Measurements from ENCODE around the gene SLC4A9.
A peak's percentile ranks its signal among the peaks of the same experiment; 100 is the strongest.

Gene SLC4A9

DNA sequence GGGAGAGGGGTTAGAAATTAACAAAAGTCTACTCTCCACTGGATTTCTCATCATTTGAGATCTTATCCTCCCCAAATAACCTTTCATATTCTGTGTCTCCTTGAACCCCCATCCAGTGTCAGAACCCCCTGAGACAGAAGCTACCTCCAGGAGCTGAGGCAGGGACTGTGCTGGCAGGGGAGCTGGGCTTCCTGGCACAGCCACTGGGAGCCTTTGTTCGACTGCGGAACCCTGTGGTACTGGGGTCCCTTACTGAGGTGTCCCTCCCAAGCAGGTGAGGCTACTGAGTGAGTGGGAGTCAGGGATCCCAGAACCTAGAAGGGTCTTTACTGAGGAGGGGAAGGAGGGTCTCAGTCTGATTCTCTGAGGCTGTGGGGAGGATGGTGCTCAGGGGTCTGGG lies 1.9 kb downstream of the SLC4A9 start:
- DNase-seq (ENCODE audit: low read depth): no peak
- TF ChIP-seq, protein P1, sequence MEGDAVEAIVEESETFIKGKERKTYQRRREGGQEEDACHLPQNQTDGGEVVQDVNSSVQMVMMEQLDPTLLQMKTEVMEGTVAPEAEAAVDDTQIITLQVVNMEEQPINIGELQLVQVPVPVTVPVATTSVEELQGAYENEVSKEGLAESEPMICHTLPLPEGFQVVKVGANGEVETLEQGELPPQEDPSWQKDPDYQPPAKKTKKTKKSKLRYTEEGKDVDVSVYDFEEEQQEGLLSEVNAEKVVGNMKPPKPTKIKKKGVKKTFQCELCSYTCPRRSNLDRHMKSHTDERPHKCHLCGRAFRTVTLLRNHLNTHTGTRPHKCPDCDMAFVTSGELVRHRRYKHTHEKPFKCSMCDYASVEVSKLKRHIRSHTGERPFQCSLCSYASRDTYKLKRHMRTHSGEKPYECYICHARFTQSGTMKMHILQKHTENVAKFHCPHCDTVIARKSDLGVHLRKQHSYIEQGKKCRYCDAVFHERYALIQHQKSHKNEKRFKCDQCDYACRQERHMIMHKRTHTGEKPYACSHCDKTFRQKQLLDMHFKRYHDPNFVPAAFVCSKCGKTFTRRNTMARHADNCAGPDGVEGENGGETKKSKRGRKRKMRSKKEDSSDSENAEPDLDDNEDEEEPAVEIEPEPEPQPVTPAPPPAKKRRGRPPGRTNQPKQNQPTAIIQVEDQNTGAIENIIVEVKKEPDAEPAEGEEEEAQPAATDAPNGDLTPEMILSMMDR (conservative IDR thresholded peaks at IDR 0.05; ENCODE audit: low read depth, low read length): no peak
- H3K4me3 ChIP-seq (ENCODE audit: low read length): no peak overlapping the region

GRCh38 chr5:140362311-140362710 lies 2.3 kb downstream of the SLC4A9 start:
- H3K4me3 ChIP-seq (ENCODE audit: low read length): no peak overlapping the region
- TF ChIP-seq, protein P1 (conservative IDR thresholded peaks at IDR 0.05; ENCODE audit: low read depth, low read length): no peak
- no peak for DNase-seq (ENCODE audit: low read depth)

- TF ChIP-seq, protein P1 (conservative IDR thresholded peaks at IDR 0.05; ENCODE audit: low read depth, low read length): peak; percentile 97
- peak overlapping the region; percentile 41 for H3K4me3 ChIP-seq (ENCODE audit: low read length)
- DNase-seq (ENCODE audit: low read depth): no peak
Measured at GRCh38 chr5:140362875-140363630, 3.1 kb downstream of the SLC4A9 start.

DNA sequence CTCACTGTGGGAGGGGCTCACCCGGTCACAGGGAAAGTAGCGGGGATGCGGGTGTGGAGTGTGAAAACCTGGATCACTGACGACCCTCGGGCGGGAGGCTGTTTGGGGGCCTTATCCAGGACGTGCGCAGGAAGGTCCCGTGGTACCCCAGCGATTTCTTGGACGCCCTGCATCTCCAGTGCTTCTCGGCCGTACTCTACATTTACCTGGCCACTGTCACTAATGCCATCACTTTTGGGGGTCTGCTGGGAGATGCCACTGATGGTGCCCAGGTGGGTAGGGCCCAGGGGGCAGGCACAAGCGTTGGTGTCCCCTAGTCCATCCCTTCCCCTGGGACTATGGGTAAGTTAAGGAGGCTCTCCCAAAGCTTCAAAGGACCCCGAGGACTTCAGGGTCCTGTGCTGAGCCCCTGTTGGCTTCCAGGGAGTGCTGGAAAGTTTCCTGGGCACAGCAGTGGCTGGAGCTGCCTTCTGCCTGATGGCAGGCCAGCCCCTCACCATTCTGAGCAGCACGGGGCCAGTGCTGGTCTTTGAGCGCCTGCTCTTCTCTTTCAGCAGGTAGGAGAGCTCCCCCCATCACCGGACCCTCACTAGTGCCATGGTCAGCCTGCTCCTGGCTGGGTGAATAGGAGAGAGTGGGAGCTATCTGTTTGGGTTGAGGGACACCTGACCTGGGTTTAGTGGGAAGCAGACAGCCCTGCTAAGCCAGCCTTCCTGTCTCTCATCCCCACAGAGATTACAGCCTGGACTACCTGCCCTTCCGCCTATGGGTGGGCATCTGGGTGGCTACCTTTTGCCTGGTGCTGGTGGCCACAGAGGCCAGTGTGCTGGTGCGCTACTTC lies 3.9 kb downstream of the SLC4A9 start:
- DNase-seq (ENCODE audit: low read depth): no peak
- H3K4me3 ChIP-seq (ENCODE audit: low read length): peak overlapping the region; percentile 41
- TF ChIP-seq, protein P1 (conservative IDR thresholded peaks at IDR 0.05; ENCODE audit: low read depth, low read length): no peak

- DNase-seq (ENCODE audit: low read depth): no peak
- TF ChIP-seq, protein P1 (conservative IDR thresholded peaks at IDR 0.05; ENCODE audit: low read depth, low read length): no peak
- H3K4me3 ChIP-seq (ENCODE audit: low read length): no peak overlapping the region
Measured at GRCh38 chr5:140364472-140364765, 4.4 kb downstream of the SLC4A9 start.

DNA sequence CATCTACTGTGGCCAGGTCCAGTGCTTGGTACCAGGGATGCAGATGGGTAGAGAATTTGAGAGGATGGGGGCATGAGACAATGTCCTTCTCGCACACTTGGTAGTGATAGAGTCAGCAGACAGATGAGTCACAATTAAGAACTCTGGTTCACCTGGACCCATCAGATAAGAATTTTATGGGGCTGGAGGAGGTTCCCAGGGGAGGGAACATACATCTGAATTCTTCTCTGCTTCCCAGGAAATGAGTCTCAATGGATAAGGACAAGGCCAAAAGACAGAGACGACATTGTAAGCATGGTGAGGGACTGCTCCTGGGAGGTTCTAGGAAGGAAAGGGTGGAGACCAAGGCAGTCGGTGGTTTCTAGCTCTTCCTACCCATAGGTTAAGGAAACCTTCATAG lies 5.3 kb downstream of the SLC4A9 start:
- no peak for DNase-seq (ENCODE audit: low read depth)
- TF ChIP-seq, protein P1 (conservative IDR thresholded peaks at IDR 0.05; ENCODE audit: low read depth, low read length): no peak
- no peak overlapping the region for H3K4me3 ChIP-seq (ENCODE audit: low read length)

GRCh38 chr5:140365941-140366340 lies 5.9 kb downstream of the SLC4A9 start:
- TF ChIP-seq, protein P1 (conservative IDR thresholded peaks at IDR 0.05; ENCODE audit: low read depth, low read length): no peak
- H3K4me3 ChIP-seq (ENCODE audit: low read length): no peak overlapping the region
- no peak for DNase-seq (ENCODE audit: low read depth)
